HepG2 (cell line): ENCODE data around the gene BBS5. TPM values are rescaled to one million over a fixed set of nuclear protein-coding genes. Genes with fewer than 3 reads are reported as not detected.
"Not testable (repeated sequence)": the region's sequence is repeated elsewhere in the genome, so short reads cannot be mapped to it uniquely, and the experiment has no call there.

Experiments
- ATAC-seq: fragments of 200-7000 bp; cut with Tn5 transposase; 3 replicates; pipeline ENCODE4 v1.9.1; 2020; ENCODE audit warnings: mild to moderate bottlenecking, moderate library complexity
- BruUV-seq: library from RNA; stranded (reverse); fragments of 400-500 nt; replicated peaks from 2 replicates; lab custom pipeline; 2021; lab: Mats Ljungman, UMichigan
- CTCF ChIA-PET: fragments of 300-600 bp; formaldehyde crosslinking; extraction: SDS; loops from one replicate; lab custom pipeline; 2021; ENCODE audit warnings: low total read pairs, inconsistent platforms, low intra/inter-chr PET ratio; lab: Yijun Ruan, JAX
- POLR2A ChIA-PET: fragments of 350-600 bp; sonication (Branson Sonifier 250); formaldehyde crosslinking; loops from one replicate; lab custom pipeline; 2020; ENCODE audit warnings: antibody characterized with exemption, inconsistent platforms; lab: Yijun Ruan, JAX
- DNase-seq: peaks from one replicate; pipeline ENCODE4 v3.0.0-alpha.2; 2015; ENCODE audit warnings: low spot score
- FAIRE-seq: peaks from 3 replicates; lab custom pipeline; 2011; peaks lifted over from hg19 to GRCh38; lab: Jason Lieb, UNC
- H2AFZ ChIP-seq: one replicate; pipeline ENCODE4 v1.6.1; 2011; ENCODE audit warnings: low read length, inconsistent platforms
- H3K27ac ChIP-seq: fragments of 300-600 bp; 3 replicates; pipeline ENCODE4 v1.8.0; 2011; ENCODE audit warnings: mixed run types, mild to moderate bottlenecking, mixed read lengths, low read length, inconsistent platforms; ENCODE audit not compliant: insufficient read depth; ENCODE audit errors: extremely low read length
- H3K27me3 ChIP-seq, 2 experiments: fragments of 200-600 bp in 1 of 2; 2 replicates in 1 of 2; 3 replicates in 1 of 2; pipeline versions ENCODE4 v1.6.0 to v1.8.0; 2011; ENCODE audit warnings: low read length in 2 of 2, mild to moderate bottlenecking in 2 of 2, moderate library complexity in 2 of 2, inconsistent platforms in 1 of 2; ENCODE audit not compliant: insufficient read depth in 2 of 2, control insufficient read depth in 1 of 2
- H3K36me3 ChIP-seq, 2 experiments: fragments of 200-600 bp in 1 of 2; replicated peaks in 1 of 2; 2 replicates in 1 of 2; 3 replicates in 1 of 2; pipeline versions ENCODE4 v1.5.1 to v1.8.0; 2011; ENCODE audit warnings: low read length in 2 of 2, inconsistent platforms in 1 of 2; ENCODE audit not compliant: insufficient read depth in 2 of 2, control insufficient read depth in 1 of 2
- H3K4me1 ChIP-seq: 2 replicates; pipeline ENCODE4 v1.5.1; 2012; ENCODE audit warnings: low read length, inconsistent platforms; ENCODE audit not compliant: insufficient read depth
- H3K4me2 ChIP-seq: 2 replicates; pipeline ENCODE4 v1.6.0; 2011; ENCODE audit warnings: low read depth, low read length, inconsistent platforms
- H3K4me3 ChIP-seq, 3 experiments: fragments of 200-600 bp in 1 of 3; sonication (generic), shearing (Covaris generic) in 1 of 3; replicated peaks in 1 of 3; 2 replicates each; pipeline ENCODE4 v1.5.1; 2011 to 2016; ENCODE audit warnings: low read length in 3 of 3, inconsistent platforms in 2 of 3, low read depth in 2 of 3, mild to moderate bottlenecking in 2 of 3, control low read depth in 1 of 3, mixed read lengths in 1 of 3; ENCODE audit not compliant: insufficient read depth in 1 of 3
- H3K79me2 ChIP-seq: one replicate; pipeline ENCODE4 v1.6.1; 2011; ENCODE audit warnings: low read length, inconsistent platforms; ENCODE audit not compliant: insufficient read depth
- H3K9ac ChIP-seq: 2 replicates; pipeline ENCODE4 v1.6.0; 2011; ENCODE audit warnings: mild to moderate bottlenecking, low read depth, low read length, inconsistent platforms; ENCODE audit not compliant: insufficient read depth
- H3K9me3 ChIP-seq: 2 replicates; pipeline ENCODE4 v1.5.1; 2012; ENCODE audit warnings: mild to moderate bottlenecking, low read length
- H4K20me1 ChIP-seq: 2 replicates; pipeline ENCODE4 v1.6.0; 2011; ENCODE audit warnings: inconsistent platforms, mild to moderate bottlenecking, low read length, moderate library complexity; ENCODE audit not compliant: insufficient read depth
- ARID5B ChIP-seq: IDR thresholded peaks from 2 replicates; pipeline ENCODE4 v1.4.0; 2020; ENCODE audit warnings: mild to moderate bottlenecking, missing genetic modification reagents
- ATF7 ChIP-seq, 2 experiments: fragments of 450-650 bp in 1 of 2; sonication (generic) in 1 of 2; formaldehyde crosslinking in 1 of 2; IDR thresholded peaks; 2 replicates each; pipeline versions ENCODE4 v1.4.0 to v1.6.1; 2016 to 2020; ENCODE audit warnings: antibody characterized with exemption in 1 of 2, mild to moderate bottlenecking in 1 of 2, missing genetic modification reagents in 1 of 2
- CREB1 ChIP-seq, 2 experiments: fragments of 450-650 bp in 1 of 2; IDR thresholded peaks; 2 replicates each; pipeline ENCODE4 v1.6.1; 2016 to 2017; ENCODE audit warnings: control low read depth in 1 of 2, mild to moderate bottlenecking in 1 of 2, missing compliant biosample characterization in 1 of 2, missing genetic modification characterization in 1 of 2
- FOXA1 ChIP-seq, 2 experiments: fragments of 450-650 bp in 1 of 2; sonication (generic) in 1 of 2; formaldehyde crosslinking in 1 of 2; IDR thresholded peaks; 2 replicates each; pipeline versions ENCODE4 v1.4.0 to v1.6.1; 2016 to 2020; ENCODE audit warnings: missing genetic modification reagents in 1 of 2
- FOXA3 ChIP-seq: IDR thresholded peaks from 2 replicates; pipeline ENCODE4 v1.6.1; 2016; ENCODE audit warnings: missing genetic modification reagents, missing compliant biosample characterization
- FOXO1 ChIP-seq: sonication (generic); formaldehyde crosslinking; IDR thresholded peaks from 2 replicates; pipeline ENCODE4 v1.4.0; 2020; ENCODE audit warnings: missing genetic modification reagents
- RFXANK ChIP-seq: IDR thresholded peaks from 2 replicates; pipeline ENCODE4 v1.6.1; 2016
- ZNF280B ChIP-seq: sonication (generic); formaldehyde crosslinking; IDR thresholded peaks from 2 replicates; pipeline ENCODE4 v1.5.0; 2020; ENCODE audit warnings: missing genetic modification reagents, mild to moderate bottlenecking, borderline replicate concordance
- whole genome bisulfite sequencing: methylation state at CpG from one replicate; pipeline ENCODE4 v1.1.6; 2017; ENCODE audit warnings: low lambda C conversion rate; 5-methylcytosine and 5-hydroxymethylcytosine counted together
- in situ Hi-C: cut with HindIII; loops from 2 replicates; pipeline ENCODE4 v1.10.0; 2017; ENCODE audit warnings: low pct_unique_long_range_greater_than_20kb; ENCODE audit not compliant: extremely low pct_ligation_motif_present
- intact Hi-C: fragments of 100-400 bp; cut with micrococcal nuclease; formaldehyde crosslinking; loops from one replicate; pipeline ENCODE4 v1.10.0; 2022; ENCODE audit not compliant: unreplicated experiment
- polyA plus RNA-seq, 8 experiments: library from polyadenylated mRNA; depleted of rRNA in 3 of 8; stranded (reverse) in 7 of 8; unstranded in 1 of 8; fragments of >200 nt; fragmentation: Illumina TruSeq in 4 of 8; extraction: Trizol in 4 of 8; gene quantifications; 2 replicates each; pipeline versions ENCODE4 v1.2.1 to v1.2.3, GENCODE V29; 2011 to 2016; ENCODE audit warnings: low read depth in 4 of 8, missing spikeins in 1 of 8, mixed read lengths in 1 of 8; ENCODE audit not compliant: insufficient read depth in 1 of 8
- total RNA-seq, 5 experiments: library from RNA; depleted of rRNA; stranded (reverse); fragments of >200 nt; fragmentation: Illumina TruSeq; extraction: Trizol; gene quantifications; 2 replicates each; pipeline ENCODE4 v1.2.3, GENCODE V29; 2016; ENCODE audit warnings: low read depth in 1 of 5

Gene BBS5
- total and polyA plus RNA-seq, 2 of the 13 experiments (the other 11 are each of a cell fraction or from before 2014, with no cell fraction given): 1.8 to 4.5 TPM

- TF ChIP-seq FOXA3 (CRISPR knock-in tag) (peak; percentile 36; the same call in 1 of the 2 replicates), ARID5B (peak; percentile 38; the same call in 1 of the 2 replicates), FOXO1 (CRISPR knock-in tag) (0 out of 2 replicates have a peak, but pooled peaks have one; percentile 11), ZNF280B (CRISPR knock-in tag) (peak; percentile 58; the same call in 1 of the 2 replicates), FOXA1 (CRISPR knock-in tag; IDR thresholded peaks at IDR 0.05) (peak; percentile 68)
- TF ChIP-seq FOXA1 (IDR thresholded peaks at IDR 0.05): not testable (repeated sequence)
Observed at GRCh38 chr2:169453044-169453443, 26.2 kb upstream of the BBS5 start (continued).

- CTCF ChIA-PET: no interaction called here
- no peak for FAIRE-seq
- BruUV-seq: no TSS peak
Observed at GRCh38 chr2:169461143-169461542, 18.2 kb upstream of the BBS5 start.

More at GRCh38 chr2:169461143-169461542, 18.2 kb upstream of the BBS5 start:
- Histone ChIP-seq H3K4me2 (no peak overlapping the region), H3K4me3 (no peak overlapping the region), H3K79me2 (no peaks in the 10 kb centered on the region), H3K27ac (no peak overlapping the region), H3K9ac (no peak overlapping the region), H3K36me3 (no peaks in the 10 kb centered on the region), H3K9me3 (no peaks in the 10 kb centered on the region), H2AFZ (no peak overlapping the region), H3K27me3 (no peaks in the 10 kb centered on the region), H4K20me1 (no peaks in the 10 kb centered on the region), H3K4me1 (no peaks in the 10 kb centered on the region)
- DNase-seq (no peak), ATAC-seq (no peak)
- intact Hi-C loops: no loop called here
- peak; percentile 65 for TF ChIP-seq ATF7 (IDR thresholded peaks at IDR 0.05)
- TF ChIP-seq ATF7 (CRISPR knock-in tag; IDR thresholded peaks at IDR 0.05): no peak
- TF ChIP-seq RFXANK: no peak
- TF ChIP-seq CREB1 (IDR thresholded peaks at IDR 0.05): peak; percentile 69
- no peak for TF ChIP-seq CREB1 (CRISPR knock-in tag; IDR thresholded peaks at IDR 0.05)
- POLR2A ChIA-PET: no interaction called here
- WGBS: 22% methylated on average over 1 of the region's 1 CpG
- in situ Hi-C loops: loop anchor here (25.0 kb wide), 1 partner anchor 901 kb away; no protein-coding TSS in a partner anchor
